Activated CD8-positive, alpha-beta memory T cell treated with anti-CD3 and anti-CD28 coated beads for 24 hours (primary cell): ENCODE data around the gene ILK.

Experiments
- DNase-seq: peaks from one replicate; pipeline ENCODE4 v3.0.0-alpha.2; 2020

ILK gene

GRCh38 chr11:6607190-6607795 lies 3.7 kb downstream of the ILK start:
- no peak for DNase-seq

- peak; percentile 56 for DNase-seq
Measured at GRCh38 chr11:6608011-6608410, 4.4 kb downstream of the ILK start.

DNA sequence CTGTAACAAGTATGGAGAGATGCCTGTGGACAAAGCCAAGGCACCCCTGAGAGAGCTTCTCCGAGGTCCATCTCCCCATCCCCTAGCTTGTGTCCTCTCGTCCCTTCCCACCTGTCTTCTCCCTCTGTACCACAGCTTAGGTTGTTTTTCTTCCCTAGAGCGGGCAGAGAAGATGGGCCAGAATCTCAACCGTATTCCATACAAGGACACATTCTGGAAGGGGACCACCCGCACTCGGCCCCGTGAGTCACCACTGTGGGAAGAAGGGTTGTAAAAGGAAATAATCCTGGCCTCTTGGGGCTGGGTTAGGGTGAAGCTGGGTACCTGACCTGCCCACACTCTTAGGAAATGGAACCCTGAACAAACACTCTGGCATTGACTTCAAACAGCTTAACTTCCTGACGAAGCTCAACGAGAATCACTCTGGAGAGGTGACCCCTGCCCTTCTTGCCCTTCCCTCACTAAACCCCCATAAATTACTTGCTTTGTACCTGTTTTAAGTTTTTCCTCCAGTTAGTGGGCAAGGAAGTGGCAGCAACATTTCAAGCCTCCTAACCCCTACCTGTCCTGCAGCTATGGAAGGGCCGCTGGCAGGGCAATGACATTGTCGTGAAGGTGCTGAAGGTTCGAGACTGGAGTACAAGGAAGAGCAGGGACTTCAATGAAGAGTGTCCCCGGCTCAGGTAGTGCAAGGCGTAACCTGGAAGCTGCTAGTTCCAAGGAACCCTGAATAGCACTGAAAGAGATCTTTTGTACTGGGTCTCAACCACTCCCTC lies 5.3 kb downstream of the ILK start:
- peak; percentile 55 for DNase-seq

- DNase-seq, result peak; percentile 53
Measured at GRCh38 chr11:6609502-6610015, 6.0 kb downstream of the ILK start.

DNA sequence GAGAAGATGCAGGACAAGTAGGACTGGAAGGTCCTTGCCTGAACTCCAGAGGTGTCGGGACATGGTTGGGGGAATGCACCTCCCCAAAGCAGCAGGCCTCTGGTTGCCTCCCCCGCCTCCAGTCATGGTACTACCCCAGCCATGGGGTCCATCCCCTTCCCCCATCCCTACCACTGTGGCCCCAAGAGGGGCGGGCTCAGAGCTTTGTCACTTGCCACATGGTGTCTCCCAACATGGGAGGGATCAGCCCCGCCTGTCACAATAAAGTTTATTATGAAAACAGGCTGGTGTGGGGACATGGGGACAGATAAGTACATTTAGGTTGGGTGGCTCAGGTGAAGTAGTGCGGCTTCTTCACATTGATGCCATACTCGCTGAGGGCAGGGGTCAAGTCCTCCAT lies 7.0 kb downstream of the ILK start:
- peak; percentile 54 for DNase-seq

DNA sequence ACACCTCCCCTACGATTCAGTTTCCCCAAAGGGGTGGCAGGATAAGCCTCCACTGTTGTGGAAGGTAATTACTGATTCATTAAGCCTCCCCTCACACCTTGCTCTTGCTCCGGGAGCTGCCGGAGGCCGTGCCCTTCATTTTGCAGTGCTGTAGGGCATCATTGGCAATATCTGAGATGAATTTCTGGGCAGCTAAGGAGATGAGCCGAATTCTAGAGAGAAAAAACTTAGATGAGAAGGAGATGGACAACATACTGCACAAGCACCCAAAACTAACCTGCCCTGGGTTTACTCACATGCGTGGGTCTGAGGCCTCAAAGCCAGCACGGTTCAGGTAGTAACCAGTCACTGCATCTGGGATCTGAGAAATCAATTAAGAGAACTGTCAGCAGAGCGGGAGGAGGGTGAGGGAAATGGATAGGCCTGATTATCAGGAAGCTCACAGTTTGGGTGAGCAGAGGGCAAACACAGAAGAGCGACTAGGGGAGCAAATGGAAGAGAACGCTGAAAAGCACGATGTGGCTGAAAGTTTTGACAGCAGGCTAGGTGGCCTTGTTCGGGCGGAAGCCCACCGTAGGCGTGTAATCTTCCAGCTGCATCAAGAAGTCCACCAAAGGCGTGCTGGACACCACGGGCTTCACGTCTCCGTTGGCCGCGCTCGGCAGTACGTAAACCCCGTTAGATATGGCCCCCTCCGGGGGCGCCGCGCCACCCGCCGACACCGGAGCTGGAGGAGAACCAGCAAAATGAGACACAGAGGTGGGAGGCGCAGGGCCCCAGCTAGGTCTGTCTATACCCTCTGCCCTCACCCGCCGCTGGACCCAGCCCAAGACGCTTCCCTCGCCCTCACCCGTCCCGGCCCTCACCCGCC lies 7.8 kb downstream of the ILK start:
- no peak for DNase-seq

DNA sequence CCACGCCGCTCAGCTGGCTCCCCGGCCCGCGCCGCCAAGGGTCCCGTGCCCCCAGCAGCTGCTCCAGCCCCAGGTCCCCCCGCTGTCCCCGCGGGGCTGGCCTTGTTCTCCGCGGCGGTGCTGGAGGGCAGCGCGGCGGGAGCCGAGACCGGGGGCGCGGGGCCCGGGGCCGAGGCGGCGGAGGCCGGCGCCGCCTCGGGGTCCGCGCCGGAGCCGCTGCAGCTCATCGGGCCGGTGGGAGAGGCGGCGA lies 8.3 kb downstream of the ILK start:
- DNase-seq, result no peak

GRCh38 chr11:6612213-6613041 lies 8.9 kb downstream of the ILK start, which contains the start of gene TAF10:
TAF10 (minus strand) TSS chr11:6612216; CDS start chr11:6612189, 27 bp downstream.
- DNase-seq, result peak; percentile 96

DNA sequence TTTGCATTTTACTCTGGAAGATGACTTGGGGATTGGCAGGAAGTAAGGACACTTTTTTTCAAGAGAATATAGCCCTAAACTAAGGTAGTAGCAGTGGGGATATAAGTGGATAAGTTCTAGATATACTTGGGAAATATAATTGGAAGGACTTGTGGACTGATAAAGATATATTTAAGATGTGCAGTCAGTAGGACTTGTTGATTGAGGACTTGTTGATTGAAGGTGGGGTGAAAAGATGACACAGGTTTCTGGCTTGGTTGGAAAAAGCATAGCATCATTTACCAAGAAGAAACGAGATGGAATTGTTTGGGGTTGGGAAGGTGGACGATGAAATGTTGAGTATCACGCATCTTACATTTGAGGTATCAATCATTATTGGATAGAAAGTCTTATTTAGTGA lies 9.9 kb downstream of the ILK start:
- DNase-seq, result no peak

GRCh38 chr11:6614446-6614845 lies 10.9 kb downstream of the ILK start:
- DNase-seq, result no peak

GRCh38 chr11:6615046-6615445 lies 11.5 kb downstream of the ILK start:
- DNase-seq, result no peak

GRCh38 chr11:6615882-6616585 lies 12.5 kb downstream of the ILK start:
- no peak for DNase-seq

DNA sequence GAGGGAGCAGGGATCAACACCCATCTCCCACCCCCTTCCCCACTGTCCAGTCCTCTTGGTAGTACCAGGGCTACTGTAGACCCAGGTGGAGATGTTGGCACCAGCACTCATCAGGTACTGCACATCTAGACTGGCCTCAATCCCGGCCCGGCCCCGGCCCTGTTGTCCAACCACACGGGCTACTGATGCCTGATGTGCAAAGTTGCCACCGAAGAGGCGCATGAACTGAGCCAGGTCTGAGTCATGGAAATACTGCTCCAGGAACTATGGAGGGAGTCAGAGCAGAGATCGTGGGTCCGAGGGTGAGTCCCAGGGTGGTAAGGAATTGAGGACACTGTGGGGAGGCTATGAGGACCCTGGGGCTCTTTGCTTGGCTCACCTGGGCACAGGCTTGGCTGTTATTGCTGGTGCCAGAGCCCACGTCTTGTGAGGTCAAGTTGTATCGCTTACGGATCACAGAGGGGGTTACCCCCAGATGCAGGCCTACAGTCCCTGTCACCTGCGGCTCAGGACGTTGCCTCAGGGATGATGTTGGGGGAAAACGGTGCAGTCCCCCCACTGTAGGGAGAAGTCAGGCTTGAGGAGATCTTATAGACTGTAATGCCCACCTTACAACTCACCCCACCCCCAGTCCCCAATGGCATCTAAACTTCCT lies 13.1 kb downstream of the ILK start:
- no peak for DNase-seq

DNA sequence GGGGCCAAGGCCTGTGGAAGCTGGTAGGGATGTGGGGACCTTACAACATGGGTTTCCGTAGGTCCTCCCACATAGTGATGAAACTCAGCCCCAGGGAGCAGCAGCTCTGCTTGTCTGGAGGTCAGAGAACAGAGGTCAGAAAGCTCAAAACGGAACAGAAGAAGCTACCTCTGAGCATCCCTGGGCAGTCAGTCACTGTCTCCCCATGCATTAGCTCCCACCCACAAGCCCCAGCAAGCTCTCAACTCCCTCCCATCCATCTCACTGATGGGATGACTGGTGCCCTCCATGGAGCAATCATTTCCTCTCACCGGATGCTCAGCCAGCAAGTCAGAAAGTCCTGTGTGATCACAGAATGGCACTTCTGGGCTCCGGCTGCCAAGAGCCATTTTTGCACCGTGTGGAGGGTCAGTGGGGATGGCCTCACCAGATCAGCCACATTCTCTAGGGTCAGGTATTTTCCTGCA lies 13.8 kb downstream of the ILK start:
- no peak for DNase-seq

- peak; percentile 66 for DNase-seq
Measured at GRCh38 chr11:6618117-6619003, 14.8 kb downstream of the ILK start.

- DNase-seq, result peak; percentile 96
Measured at GRCh38 chr11:6619004-6619745, 15.6 kb downstream of the ILK start, which contains the start of gene TPP1. TPP1 (minus strand) TSS chr11:6619422; CDS start chr11:6619400, 22 bp downstream.

DNA sequence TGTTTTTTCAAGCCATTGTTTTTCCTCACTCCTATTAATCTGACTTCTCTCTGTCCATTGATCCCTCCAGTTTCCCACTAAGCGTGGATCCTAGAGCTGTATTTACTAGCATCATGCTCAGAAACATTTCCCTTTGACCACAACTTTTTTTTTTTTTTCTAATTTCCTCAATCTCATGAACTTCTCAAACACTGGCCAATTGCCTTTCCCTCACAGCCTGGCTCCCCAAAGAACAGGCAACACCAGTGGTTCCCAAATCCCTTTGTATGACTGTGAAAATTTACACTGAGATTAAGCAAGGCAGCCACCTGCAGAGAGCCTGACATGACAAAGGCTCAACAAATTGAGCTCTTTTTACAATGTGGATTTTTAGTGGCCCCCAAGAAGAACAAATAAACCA lies 17.1 kb downstream of the ILK start:
- DNase-seq, result no peak

DNA sequence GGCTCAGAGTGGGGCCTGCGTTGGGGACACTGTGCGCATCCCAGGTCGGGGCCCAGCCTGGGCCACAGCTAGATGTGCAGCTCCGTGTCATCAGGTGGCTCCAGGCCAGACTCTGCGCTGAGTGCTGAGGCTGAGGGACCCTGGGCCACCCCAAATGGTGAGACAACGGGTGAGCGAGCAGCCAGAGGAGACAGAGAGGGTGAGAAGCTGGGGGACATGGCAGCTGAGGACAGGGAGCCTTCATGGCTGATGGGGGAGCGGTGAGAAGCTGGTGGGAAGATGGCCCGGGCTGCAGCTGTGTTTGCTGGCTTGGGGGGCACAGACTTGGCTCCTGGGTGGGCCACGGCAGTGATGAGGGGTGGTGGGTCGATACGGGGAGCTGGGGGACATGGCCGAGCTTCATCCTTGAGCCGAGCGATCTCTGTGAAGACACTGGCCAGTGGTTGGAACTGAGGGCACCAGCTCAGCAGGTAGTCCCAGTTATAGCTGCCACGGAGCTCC lies 18.2 kb downstream of the ILK start:
- DNase-seq, result no peak
